OCI-LY7 (cell line): ENCODE data around the gene ADGRF1.

Source experiments
- EZH2phosphoT487 ChIP-seq: fragments of 200-600 bp; sonication (generic); IDR thresholded peaks from 2 replicates; pipeline ENCODE4 v1.6.1; 2018; ENCODE audit warnings: low read depth, borderline replicate concordance, mild to moderate bottlenecking, mixed run types, antibody characterized with exemption, low read length, moderate library complexity, mixed read lengths
- TF ChIP-seq, protein P1 (sequence below): fragments of 200-600 bp; sonication (generic); conservative IDR thresholded peaks from 2 replicates; pipeline ENCODE4 v1.5.1; 2014; ENCODE audit warnings: mild to moderate bottlenecking, antibody characterized with exemption, low read length, moderate library complexity, mixed read lengths

DNA sequence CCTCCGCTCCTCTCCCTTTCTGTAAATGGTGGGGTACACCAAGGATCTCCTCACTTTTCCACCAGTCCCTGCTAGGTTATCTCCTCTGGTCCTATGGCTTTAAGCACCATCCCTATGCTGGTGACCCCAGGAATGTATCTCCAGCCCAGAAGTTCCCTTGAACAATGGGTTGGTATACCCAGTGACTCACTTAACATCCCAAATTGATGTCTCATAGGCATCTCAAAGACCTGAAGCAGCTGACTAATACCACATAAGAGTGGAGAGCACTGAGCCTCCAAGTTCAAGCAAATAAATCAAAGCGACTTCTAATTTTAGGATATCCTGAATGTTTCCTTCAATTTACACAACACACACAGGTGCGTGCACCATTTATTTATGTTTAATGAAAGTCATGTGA is 48.3 kb downstream of the ADGRF1 start:
- TF ChIP-seq, protein P1, sequence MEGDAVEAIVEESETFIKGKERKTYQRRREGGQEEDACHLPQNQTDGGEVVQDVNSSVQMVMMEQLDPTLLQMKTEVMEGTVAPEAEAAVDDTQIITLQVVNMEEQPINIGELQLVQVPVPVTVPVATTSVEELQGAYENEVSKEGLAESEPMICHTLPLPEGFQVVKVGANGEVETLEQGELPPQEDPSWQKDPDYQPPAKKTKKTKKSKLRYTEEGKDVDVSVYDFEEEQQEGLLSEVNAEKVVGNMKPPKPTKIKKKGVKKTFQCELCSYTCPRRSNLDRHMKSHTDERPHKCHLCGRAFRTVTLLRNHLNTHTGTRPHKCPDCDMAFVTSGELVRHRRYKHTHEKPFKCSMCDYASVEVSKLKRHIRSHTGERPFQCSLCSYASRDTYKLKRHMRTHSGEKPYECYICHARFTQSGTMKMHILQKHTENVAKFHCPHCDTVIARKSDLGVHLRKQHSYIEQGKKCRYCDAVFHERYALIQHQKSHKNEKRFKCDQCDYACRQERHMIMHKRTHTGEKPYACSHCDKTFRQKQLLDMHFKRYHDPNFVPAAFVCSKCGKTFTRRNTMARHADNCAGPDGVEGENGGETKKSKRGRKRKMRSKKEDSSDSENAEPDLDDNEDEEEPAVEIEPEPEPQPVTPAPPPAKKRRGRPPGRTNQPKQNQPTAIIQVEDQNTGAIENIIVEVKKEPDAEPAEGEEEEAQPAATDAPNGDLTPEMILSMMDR, result no peak
- TF ChIP-seq EZH2phosphoT487, result no peak
